Posterior cingulate gyrus (tissue), 11 donors: ENCODE measurements around the gene TENM3.

Experiments used
- DNase-seq, 10 donors: peaks; one replicate each; pipeline versions ENCODE4 v3.0.0 to v3.0.0-alpha.2; 2020 to 2021; ENCODE audit warnings: mixed read lengths in 3 of 10
- intact Hi-C: fragments of 100-400 bp; cut with DNase I; formaldehyde crosslinking; loops from one replicate; pipeline ENCODE4 v1.15.1; 2023

The TENM3 gene

GRCh38 chr4:182320092-182320491 is 76.9 kb downstream of the TENM3 start:
- intact Hi-C loops: no loop called here
- DNase-seq: no peak

- intact Hi-C loops: no loop called here
- DNase-seq: no peak
Measured at GRCh38 chr4:182320580-182320979, 77.4 kb downstream of the TENM3 start.

GRCh38 chr4:182324282-182324681 is 81.1 kb downstream of the TENM3 start:
- no peak for DNase-seq
- intact Hi-C loops: no loop called here

GRCh38 chr4:182325397-182325796 is 82.2 kb downstream of the TENM3 start:
- no peak for DNase-seq
- intact Hi-C loops: no loop called here

DNA sequence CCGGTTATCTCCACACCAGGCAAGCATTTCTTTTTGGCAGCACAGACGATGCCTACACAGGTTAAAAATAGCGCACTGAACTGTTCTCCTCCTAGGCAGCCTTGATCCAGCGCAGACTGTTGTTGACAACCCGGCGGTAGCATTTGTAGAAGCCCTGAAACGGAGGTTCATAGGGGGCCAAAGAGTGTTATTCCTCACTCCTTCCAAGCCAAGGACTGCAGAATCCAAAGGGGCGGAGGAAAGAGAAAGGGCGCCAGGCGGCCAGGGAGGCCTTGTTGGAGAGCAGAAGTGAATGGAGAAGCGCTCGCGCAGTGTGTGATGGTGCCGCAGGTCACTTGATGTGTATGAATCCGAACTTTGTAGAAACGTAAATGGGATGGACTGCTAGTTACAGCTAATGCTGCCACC is 82.7 kb downstream of the TENM3 start:
- intact Hi-C loops: no loop called here
- no peak for DNase-seq

DNA sequence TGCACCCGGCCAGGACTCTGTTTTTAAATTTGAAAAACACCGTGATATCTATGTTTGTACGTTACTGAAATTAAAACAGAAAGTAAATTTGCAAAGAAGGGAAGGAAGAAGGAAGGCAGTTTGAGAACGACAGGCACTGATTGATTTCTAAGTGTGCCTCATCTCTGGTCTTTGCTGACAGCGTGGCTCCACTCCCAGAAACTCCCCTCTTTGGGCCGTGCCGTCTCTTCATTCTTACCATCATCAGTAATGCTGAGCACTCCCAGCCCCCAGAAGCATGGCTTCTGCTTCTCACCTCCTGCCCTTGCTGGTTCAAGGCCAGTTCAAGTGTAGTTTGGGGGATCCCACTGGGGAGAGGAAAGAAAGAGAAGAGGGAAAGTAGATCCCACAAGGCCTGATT is 85.3 kb downstream of the TENM3 start:
- DNase-seq: no peak
- intact Hi-C loops: no loop called here

- intact Hi-C loops: no loop called here
- no peak for DNase-seq
Measured at GRCh38 chr4:182337366-182337765, 94.2 kb downstream of the TENM3 start.

- intact Hi-C loops: no loop called here
- DNase-seq: no peak
Measured at GRCh38 chr4:182338063-182338462, 94.9 kb downstream of the TENM3 start.

DNA sequence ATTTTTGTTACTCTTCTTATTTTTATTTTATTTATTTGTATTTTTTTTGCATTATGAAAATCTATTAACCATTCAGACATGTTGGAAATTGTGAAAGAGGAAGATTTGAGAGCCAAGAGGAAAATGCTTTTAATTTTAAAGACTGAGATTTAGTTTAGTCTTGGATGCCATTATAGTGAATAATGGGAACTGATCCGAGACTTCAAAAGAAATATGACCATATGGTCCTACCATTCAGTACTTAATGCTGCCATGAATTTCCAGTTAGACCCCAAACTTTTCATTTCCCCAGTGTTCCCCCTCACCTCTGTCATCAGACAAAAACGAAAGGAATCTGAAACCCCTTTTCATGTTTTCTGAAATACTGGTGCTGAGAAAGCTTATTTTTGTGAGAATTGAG is 95.5 kb downstream of the TENM3 start:
- DNase-seq: no peak
- intact Hi-C loops: no loop called here

- no peak for DNase-seq
- intact Hi-C loops: no loop called here
Measured at GRCh38 chr4:182339221-182339641, 96.0 kb downstream of the TENM3 start.

- DNase-seq: no peak
- intact Hi-C loops: no loop called here
Measured at GRCh38 chr4:182343453-182343852, 100.3 kb downstream of the TENM3 start.

DNA sequence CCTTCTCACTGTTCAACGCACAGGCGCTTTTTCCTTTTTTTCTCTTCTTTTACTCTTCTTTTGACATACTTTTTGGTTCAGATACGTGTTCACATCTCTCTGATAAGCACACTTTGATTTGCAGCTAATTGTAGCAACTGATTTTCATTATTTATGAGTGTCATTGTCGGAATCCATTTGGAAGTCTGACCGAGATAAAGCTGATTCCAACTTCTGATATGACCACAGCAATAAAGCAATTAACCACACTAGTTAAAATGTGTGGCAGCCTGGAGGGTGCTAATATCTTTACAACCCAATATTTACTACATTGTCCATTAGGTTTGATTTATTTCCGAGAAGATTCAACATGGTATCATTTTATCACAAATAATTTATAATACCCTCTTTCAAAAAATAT is 101.8 kb downstream of the TENM3 start:
- intact Hi-C loops: no loop called here
- no peak for DNase-seq

GRCh38 chr4:182346250-182346649 is 103.0 kb downstream of the TENM3 start:
- DNase-seq: no peak
- intact Hi-C loops: no loop called here

- no peak for DNase-seq
- intact Hi-C loops: no loop called here
Measured at GRCh38 chr4:182346675-182347375, 103.6 kb downstream of the TENM3 start.

DNA sequence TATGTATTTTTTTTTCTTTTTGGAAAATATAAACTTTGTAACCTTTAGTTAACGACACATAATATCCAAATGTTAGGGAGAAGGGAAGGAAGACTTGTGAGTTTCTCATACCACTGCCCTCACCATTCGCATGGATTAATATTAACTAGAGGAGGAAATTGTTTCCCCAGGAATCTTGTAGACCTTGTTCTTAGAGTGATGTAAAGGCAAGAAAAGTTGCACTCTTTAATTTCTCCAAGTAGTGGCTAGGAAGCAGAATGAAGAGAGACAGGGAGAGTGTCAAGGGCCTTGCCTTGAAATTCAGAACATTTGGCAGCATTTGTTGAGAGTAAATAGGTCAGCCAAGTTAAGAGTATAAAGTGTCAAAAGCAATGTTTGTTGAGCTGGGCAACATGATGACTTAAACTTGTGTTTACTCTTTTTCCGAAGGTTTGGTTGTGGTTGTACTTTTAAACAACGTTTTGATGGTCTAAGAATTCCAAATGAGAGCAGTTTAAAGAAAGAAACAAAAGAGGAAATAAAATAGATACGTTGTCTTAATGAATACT is 105.7 kb downstream of the TENM3 start:
- no peak for DNase-seq
- intact Hi-C loops: no loop called here

DNA sequence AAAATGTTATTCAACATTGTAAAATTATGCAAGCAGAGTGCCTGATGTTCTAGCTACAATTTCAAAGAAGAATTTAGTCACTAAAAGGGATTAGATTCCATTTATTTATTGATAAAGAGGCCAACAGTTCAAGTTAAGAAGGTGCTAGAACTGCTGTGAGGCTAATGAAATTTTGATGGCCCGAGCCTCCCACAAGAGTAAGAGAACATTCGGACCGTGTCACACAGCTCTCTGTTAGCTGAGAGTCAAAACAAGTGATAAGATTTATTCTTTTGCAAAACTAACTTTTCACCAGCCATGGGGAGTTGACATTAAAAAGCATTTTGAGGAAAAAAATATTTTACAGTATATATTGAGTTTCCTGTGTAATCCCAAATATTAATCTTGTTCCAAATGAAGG is 106.8 kb downstream of the TENM3 start:
- intact Hi-C loops: no loop called here
- no peak for DNase-seq

DNA sequence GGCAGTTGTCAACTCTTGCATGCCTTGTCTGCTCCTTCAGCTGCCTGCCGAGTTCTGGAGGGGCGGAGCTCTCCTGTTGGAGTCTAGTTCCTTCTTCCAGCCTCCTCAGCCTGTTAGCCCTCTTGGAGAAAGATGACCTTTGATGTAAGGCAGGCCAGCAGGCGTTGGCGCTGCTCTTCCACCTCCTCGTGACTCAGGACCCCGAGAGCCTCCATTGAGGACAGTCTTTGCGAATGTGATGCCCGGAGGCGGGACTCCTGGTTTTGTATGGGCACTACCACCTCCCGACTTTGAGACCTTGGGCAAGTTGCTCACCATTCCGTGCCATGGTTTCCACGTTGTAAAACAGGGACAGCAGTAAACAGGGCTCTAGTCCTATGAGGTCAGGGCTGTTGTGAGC is 108.3 kb downstream of the TENM3 start:
- DNase-seq: peak in 2 of 10 donors; percentile 63 to 75
- intact Hi-C loops: no loop called here

DNA sequence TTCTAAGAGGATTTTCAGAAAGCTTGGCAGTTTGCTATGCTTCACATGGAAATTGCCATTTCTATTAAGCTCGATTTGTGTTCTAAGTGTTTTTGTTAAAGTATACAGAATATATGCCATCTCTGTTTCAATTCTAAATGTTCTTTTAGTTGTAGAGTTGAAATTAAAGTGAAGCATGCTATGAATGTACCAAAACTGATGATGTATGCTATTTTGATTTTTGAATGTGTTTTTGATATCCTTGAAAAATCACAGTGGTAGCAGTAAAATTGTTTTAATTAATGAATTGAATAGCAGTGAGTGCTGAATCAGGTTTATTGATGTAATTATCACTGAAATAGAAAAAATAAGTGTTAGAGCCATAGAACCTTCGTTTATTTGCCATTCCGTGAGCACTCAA is 110.9 kb downstream of the TENM3 start:
- intact Hi-C loops: no loop called here
- DNase-seq: no peak

DNA sequence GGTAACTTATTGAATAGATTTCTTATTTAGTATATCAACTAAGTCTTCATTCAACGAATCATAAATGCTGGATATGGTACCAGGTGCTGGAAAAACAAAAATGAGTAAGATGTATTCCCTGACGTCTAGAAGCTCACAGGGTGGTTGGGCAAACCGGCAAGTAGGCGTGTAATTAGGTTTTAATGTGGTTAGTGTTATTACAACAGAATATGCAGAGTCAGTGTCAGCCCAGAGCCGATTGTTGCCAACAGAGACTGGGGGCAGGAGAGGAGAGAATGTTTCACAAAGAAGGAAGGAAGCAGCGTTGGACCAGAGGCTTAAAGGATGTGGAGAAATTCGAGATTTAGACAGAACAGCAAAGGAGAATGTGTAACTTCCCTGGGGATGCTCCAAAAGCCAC is 111.7 kb downstream of the TENM3 start:
- DNase-seq: no peak
- intact Hi-C loops: no loop called here

GRCh38 chr4:182367153-182367552 is 124.0 kb downstream of the TENM3 start:
- DNase-seq: no peak
- intact Hi-C loops: no loop called here

- intact Hi-C loops: no loop called here
- no peak for DNase-seq
Measured at GRCh38 chr4:182369211-182369610, 126.0 kb downstream of the TENM3 start.

DNA sequence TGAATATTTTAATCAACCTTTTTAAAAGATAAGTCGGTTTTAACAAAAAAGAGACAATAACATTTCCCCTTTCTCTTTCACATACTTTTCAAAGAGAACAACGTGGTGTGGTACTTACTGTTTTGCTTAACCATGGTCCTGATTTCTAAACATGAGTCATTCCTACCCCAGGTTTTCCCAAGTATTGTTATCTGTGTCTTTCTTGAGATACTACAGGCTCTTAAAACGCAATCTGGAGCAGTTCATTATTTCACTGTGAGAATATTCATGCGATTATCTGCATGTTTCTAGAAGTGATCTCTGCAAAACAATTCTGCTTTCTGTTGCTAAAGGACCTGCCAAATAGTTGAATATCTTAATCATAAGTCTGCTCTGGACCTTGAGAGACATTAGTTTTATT is 127.3 kb downstream of the TENM3 start:
- intact Hi-C loops: no loop called here
- no peak for DNase-seq

- DNase-seq: no peak
- intact Hi-C loops: no loop called here
Measured at GRCh38 chr4:182380771-182381181, 137.6 kb downstream of the TENM3 start.
